ENCODE data around the gene NINJ2.

The NINJ2 gene

DNA sequence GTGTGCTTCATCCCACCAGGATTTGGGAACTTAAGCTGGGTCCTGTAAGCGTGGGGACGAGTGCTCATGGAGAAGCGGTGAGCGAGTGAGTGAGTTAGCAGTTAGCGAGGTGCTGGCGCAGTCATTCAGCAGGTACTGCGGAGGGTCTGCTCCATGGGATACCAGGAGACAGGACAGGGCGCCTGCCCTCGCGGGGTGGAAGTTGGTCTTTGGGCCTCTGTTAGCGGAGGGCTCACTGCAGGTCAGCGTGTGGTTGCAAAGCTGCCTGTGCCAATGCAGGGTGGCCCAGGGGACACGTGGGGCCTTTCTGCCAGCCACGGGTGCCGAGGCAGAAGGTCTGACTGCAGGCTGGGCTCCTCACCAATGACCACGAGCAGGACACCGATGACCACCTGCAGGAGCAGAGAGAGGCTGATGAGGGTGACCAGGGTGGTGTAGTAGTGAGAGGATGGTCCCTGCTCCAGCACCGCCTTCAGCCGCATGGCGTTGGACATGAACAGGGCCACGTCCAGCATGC lies 97.6 kb downstream of the NINJ2 start:
- no peak for DNase-seq

DNA sequence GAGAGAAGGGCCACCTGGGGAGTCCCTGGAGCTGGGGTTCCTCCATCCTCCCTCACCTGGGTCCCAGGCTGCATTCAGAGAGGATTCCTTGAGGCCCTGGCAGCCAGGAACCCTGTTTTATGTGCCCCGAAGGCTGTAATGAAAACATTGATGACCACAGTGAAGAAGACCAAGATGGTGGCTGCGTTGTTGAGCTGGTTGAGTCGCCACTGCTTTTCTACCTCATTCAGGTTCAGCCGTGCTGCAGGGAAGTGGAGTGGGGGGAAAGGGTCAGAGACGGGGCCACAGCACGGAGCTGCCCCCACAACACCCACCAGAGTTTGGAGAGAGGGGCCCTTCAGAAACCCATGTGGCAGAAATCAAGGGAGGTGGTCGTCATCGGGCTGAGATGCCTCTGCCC lies 98.1 kb downstream of the NINJ2 start:
- no peak for DNase-seq

DNA sequence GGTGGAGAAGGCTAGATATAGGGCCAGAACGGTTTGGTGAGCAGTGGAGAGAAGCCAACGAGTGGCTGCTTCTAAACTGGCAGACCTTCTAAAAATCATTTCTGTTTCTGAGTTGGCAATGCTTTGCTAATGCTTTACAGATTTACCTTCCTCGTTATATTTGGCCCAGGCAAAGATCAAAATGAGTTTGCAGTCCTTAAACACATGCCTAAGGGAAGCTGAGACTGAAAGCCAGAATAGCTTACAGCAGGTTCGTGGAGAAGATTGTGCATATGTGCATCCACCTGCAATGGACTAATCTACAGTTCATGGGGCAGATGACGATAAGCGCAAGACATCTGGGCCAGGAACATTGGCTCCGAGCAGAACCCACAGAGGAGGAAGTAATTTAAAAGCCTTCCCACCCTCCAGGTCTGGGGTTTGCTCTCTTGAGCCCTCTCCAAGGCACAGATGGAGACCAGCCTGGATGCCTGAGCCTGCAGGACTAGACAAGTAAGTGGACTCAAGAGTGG lies 99.4 kb downstream of the NINJ2 start:
- no peak for DNase-seq

DNA sequence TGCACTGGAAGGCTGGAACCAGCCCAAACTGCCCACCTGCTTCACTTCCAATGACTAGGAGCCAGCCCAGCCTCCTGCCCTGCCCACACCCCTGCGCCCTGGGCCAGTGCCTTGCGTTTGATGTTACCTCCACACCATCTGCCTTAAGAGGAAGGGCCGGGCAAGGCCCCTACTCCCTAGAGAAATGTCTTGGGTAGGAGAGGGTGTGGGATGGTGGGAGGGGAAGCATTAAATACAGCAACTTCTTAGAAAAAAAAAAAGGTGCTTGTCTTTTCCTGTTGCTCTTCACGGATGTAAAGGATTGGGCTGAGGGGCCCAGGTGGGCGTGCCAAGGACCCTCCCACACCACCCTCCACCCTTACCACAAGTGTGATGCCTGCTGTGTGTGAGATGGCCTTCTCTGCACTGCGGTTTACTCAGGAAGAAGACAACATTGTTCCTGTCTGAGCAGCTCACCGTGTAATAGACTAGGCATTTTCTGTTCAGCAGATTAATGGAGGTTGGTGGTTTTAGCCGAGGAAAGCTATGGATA lies 99.9 kb downstream of the NINJ2 start:
- DNase-seq = peak; percentile 75

DNA sequence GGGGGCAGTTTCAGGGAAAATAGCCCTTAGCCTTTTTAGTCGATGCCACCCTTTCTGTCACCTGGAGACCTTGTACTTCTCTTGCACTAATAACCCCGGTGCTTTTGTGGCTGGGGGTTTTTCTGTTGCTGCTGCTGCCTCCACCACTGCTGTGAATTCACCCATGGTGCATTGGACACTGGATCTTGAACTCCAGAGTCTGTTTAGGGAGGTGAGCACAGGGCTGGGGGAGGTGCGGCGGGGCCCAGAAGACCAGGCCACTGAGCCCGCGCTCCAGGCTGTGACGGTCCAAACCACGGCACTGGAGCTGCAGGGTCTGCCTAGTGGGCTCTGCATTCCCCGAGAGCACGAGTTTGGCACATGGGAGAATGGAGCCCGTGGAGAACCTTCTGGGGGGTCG lies 100.6 kb downstream of the NINJ2 start:
- DNase-seq = no peak

DNA sequence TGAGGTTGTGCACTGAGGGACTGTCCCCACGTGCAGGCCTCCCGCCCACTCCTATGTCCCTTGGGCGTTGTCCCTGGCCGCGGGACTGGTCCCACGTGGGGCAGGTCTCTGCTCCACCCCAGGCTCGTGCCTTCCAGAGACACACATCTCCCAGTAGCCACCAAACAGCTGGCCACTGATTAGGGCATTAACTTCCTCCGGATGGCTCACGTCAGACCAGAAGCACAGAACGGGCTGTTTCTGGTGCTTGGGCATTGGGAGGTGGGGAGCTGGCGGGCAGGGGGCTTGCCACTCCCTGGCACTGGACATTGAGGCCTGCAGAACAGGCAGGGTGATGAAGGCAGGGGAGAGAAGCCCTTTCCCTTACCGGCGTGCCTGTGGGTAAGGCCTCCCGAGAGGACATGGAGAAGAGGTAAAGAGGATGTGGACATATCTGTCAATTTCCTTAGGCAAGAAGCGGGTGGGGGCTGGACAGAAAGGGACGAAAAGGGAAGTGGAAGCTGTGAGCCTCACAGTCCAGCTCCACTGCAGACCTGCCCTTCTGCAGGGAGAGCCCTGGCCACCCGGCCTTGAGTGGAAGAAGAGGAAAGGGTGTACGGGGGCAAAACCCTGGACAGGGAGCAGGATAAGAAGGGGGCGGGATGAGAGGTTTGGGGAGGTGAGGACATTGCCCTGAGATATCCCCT lies 101.2 kb downstream of the NINJ2 start:
- no peak for DNase-seq

DNA sequence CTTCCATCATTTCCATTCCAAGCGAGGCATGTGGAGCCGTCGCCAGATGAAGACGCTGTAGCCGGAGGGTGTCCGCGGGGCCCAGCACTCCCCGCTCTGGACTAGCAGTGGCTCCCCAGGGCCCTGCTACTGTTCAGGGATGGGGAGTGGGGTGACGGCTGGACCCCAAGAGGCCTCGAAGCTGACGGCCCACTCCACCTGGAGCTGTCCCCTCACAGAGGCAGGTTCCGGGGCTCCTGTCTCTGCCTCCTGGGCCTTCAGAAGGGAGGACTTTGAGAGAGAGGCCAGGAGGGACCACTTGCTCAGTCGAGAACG lies 101.9 kb downstream of the NINJ2 start:
- DNase-seq = no peak

DNA sequence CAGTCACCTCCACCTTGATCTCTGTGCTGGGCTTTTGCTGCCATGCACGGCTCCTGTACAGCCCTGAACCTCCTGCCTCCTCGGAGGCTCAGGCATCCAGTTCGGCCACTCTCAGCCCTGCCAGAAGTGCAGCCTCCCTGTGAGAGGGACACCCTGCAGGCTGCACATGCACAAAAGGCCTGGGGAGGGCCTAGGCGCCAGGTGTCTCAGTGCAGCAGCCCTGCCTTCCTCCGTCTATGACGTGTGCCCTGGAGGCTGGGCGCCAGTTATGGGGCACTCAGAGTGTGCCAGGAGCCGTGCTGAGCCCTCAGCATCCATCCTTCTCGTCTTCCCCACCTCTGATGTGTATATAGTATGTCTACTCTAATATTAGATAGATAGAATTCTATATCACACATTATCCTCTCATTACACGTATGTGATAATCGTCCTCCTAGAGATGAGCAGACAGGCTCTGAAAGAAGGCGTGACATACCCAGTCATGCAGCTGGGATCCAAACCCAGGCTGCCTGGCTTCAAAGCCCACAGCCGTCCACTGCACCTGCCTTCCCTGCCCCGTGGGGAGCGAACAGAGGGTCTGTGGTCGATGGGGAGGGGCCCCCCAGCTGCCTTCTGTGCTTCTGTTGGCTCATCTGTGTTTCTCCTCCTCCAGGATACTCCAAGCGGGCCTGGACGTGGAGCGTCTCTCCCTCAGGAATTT lies 102.4 kb downstream of the NINJ2 start:
- DNase-seq = no peak

DNA sequence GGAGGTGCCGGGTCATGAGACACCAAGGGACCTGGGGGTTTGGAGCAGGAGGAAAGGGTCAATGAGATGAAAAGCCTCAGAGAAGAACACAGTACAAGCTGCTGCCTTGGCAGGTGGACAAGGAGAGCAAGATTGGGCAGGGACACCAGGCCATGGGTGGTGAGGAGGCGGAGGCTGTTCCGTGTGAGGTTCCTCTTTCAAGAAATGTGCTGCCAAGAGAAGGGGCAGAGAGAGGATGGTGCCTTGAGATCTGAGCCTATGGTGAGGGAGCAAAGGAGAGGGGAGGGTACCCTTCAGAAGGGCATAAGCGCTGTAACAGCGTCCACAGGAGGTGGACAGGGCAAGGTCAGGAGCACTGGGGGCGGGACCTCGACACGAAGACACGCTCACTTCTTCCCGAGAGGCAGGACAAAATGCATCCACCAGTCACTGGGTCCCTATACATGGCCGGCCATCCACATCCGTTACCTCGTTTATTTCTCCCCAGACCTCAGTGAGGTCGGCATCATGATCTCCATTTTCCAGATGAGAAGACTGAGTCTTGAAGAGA lies 103.3 kb downstream of the NINJ2 start:
- no peak for DNase-seq

DNA sequence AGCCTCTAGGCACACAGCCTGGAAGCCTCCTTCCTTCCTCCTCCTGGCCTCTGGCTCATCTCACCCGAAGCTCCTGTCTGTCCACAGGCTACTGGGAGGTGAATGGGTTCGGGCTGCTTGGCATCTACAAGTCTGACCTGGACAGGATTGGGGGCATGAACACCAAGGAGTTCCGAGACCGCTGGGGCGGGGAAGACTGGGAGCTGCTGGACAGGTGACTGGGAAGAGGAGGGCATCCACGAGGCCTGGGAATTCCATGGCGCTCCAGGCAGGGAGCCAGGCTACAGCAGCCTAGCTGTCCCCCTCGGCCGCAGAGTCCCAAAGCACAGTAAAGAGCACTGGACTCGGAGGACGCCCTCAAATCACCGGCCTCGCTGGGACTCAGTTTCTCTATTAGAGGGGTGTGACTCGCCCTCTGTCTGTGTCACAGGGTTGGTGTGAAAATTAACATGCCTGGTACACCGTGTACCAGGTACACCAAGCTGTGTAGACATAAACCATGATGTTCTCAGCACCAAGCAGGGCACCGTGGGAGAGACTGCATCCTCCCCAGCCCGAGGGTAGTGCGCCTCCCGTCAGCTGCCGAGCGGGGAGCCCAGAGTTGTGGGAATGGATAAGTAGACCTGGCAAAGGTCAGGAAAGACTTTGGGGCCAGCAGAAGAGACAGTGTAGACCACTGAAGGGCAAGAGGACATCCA lies 103.9 kb downstream of the NINJ2 start:
- no peak for DNase-seq

DNA sequence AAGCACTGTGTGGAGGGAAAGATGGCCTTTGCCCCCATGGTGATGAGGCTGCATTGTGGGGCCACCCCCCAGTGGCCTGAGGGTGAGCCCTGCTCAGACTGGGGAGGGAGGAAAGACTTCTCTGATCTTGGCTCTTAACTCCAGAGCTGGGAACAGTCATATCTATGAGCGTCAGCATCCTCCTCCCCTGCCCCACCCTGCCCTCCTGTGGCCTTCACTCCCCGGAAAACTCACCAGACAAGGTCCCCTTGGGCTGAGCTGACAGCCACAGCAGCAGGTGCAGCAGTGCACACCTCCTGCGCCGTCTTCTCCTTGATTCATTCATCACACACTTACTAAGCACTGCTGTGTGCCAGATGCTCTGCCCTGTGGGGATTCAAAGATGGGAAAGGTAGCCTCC lies 104.7 kb downstream of the NINJ2 start:
- no peak for DNase-seq

DNA sequence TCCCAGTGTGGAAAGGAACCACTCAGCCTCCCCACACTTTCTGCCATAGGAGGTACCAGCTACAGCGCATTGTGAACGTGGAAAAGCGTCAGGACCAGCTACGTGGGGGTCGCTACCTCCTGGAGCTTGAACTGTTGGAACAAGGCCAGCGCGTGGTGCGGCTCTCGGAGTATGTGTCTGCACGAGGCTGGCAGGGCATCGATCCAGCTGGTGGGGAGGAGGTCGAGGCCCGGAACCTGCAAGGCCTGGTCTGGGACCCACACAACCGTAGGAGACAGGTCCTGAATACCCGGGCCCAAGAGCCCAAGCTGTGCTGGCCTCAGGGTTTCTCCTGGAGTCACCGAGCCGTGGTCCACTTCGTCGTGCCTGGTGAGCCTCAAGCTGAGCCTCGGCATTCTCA lies 106.7 kb downstream of the NINJ2 start:
- DNase-seq = no peak

DNA sequence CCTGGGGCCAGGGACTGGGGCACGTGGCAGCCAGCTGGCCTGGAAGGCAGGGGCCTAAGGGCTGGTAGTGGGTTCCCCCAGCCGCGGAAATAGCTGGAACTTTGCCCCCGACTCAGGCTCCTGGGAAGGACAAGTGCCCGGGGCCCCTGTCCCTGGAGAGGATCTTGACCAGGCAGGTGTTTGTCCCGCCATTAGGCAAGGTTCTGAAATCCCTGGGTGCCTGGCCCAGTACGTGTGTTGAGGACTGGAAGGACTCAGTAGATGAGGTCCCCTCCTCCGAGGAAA lies 109.3 kb downstream of the NINJ2 start:
- no peak for DNase-seq

DNA sequence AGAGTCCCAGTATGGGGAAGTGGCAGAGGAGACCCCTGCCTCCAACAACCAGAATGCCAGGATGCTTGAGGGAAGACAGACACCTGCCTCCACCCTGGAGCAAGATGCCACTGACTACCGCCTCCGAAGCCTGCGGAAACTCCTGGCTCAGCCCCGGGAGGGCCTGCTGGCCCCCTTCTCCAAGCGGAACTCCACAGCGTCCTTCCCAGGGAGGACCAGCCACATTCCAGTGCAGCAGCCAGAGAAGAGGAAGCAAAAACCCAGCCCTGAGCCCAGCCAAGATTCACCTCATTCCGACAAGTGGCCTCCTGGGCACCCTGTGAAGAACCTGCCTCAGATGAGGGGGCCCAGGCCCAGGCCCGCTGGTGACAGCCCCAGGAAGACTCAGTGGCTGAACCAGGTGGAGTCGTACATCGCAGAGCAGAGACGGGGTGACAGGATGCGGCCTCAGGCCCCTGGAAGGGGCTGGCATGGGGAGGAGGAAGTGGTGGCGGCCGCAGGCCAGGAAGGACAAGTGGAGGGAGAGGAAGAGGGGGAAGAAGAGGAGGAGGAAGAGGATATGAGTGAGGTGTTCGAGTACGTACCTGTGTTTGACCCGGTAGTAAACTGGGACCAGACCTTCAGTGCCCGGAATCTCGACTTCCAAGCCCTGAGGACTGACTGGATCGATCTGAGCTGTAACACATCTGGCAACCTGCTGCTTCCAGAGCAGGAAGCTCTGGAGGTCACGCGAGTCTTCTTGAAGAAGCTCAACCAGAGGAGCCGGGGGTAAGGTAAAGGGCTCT lies 109.8 kb downstream of the NINJ2 start:
- no peak for DNase-seq

DNA sequence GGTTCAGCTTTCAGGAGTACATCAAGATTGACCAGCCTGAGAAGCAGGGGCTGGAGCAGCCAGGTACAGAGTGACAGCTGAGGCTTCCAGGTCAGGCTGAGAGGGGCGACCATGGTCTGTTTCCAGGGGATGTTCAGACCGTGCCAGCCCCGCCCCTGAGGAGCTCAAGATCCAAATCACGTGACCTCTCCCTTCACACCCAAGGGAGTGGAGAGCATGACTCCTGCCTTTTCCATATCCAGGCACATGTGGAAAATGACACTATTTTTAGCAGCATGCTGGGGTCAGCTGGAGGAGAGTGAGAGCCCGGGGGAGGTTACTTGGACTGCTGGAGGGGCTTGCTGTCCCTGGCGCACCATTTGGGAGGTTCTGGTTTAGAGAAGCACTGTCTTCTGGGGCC lies 110.8 kb downstream of the NINJ2 start:
- DNase-seq = no peak

DNA sequence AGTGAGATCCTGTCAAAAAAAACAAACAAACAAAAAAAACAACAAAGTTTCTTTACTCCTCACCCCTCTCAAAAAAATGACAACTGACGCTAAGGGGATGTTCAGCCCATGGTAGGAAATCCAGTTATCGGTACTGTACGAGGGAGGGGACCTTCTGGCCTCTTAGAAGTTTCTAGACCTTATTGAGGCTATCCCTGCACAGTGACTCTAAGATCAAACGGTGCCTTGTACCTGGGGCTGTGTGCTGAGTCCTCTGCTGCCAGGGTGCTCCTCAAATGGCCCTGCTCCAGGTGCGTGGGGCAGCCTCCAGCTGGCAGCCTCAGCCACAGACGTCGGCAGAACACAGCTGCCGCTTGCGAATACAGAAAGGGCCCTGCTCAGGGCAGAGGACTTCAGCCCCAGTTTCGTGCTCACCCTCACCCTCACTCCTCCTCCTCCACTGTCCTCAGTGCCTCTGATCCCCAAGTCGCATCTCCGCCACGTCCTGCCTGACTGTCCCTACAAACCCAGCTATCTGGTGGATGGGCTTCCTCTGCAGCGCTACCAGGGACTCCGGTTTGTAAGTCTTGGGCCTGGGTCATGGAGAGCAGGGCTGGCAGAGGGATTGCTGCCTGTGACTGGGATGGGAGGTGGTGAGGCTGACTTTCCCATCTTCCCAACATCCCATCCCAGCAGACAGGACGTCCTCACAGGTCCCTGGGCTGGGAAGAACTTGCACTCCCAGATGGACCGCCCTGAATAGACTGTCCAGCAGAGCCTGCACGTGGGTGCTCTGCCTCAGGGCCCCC lies 112.6 kb downstream of the NINJ2 start:
- DNase-seq = no peak

DNA sequence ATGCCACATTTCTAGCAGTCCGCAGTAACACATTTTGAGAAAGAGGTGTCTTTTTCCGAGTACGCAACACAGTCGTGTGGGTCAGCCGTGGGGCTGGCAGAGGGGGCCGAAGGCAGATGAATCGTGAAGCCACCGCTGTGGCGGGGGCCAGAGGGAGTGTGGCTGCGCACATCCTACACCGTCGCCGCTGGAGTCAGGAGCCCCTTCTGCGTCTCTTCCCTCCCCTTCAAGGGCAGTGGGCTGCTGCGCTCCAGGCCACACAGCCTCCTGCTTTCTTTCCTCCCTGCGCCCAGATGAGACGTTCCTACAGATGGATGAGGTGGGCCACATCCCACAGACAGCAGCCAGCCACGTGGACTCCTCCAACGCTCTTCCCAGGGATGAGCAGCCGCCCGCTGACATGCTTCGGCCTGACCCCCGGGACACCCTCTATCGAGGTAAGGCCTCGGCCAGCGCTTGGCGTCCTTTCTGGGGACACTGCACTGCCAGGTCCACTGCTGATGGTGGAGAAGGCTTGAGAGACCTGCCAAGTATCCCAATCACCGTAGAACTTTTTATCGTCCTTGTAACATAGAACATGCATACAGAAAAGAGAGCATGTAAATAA lies 113.7 kb downstream of the NINJ2 start:
- no peak for DNase-seq

DNA sequence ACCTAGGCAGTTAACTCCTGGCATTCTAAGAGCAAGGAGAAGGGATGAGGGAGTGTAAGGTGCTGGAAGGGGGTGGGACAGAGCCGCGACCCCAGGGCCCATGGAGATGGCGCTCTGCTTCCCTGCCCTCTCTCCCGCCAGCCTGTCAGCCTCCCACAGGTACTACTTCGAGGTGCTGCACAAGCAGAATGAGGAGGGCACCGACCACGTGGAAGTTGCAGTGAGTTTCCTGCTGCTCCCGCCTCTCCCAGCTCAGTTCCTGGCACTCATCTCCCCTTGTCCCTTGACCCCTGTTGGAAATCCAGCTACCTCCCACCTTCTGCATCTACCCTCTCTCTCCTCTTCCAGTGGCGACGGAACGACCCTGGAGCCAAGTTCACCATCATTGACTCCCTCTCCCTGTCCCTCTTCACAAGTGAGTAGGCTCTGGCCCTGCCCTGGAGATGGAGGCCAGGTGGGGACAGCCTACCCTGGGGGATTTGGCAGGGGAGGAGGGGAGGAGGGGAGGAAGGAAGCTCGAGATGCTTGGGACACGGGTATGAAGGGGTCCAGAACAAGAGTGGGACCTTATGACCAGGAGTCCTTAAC lies 115.3 kb downstream of the NINJ2 start:
- DNase-seq = no peak

DNA sequence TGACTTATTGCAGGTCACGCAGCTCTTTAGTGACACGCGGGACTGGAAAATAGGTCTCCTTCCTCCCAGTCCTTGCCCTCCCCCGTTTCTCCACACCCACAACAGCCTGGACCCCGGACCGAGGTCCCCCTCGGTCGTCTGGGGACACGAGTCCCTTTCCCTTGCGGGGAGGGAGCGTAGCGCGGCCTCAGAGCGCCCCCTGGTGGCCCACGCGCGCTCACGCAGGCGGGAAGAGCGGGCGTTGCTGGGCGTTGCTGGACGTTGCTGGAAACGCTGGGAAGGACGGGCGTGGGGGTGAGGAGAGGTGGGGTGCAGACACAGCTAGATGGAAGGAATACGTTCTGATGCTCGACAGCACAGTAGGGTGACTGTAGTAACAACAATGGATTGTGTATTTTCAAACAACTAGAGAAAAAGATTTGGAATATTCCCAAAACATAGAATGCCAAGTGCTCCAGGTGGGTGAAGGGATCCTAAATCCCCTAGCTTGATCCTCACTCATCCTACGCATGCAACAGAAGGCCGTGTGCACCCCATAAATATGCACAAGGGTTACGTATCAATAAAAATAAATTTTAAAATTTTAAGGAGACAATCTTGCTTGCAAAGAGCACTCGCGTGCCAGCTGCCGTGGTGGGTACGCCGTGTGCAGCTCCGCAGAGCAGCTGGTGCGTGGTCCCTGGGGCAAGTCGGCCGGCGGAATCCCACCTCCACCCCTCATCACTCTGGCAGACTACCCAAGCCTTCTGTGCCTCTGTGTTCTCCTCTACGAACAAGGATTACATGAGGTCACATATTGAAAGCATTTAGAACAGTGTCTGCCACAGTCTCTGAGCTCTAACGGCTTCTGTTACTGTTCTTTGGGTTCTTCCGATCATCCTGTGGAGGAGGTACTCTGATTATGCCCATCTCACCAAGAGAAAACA lies 116.1 kb downstream of the NINJ2 start:
- peak; percentile 72 for DNase-seq

Data from CD4-positive, alpha-beta T cell treated with Interleukin-10 for 1 hour (primary cell).